Spleen (tissue), 7 donors: ENCODE measurements around the gene GON4L.

ENCODE experiments used
- POLR2A ChIP-seq, 3 donors: fragments of 450-650 bp; IDR thresholded peaks; one replicate each; pipeline ENCODE4 v1.5.1; 2017; ENCODE audit warnings: antibody characterized with exemption in 3 of 3, mild to moderate bottlenecking in 1 of 3
- TF ChIP-seq, protein P1 (sequence below), 11 experiments: fragments of 200-600 bp in 7 of 11; fragments of 450-650 bp in 4 of 11; sonication (generic) in 4 of 11; IDR thresholded peaks in 8 of 11; conservative IDR thresholded peaks in 3 of 11; 1 replicate in 7 of 11; 2 replicates in 4 of 11; pipeline versions ENCODE4 v1.4.0 to v1.8.0; 2016 to 2021; ENCODE audit warnings: antibody characterized with exemption in 11 of 11, inconsistent platforms in 4 of 11, mild to moderate bottlenecking in 1 of 11
- donor health status: DM: no; HTN: no; CAD: no; lungs with moderate emphysema.
- donor health status: DM: no; HTN: no; CAD: no.
- donor health status: DM: no; HTN: no; CAD: no.

DNA sequence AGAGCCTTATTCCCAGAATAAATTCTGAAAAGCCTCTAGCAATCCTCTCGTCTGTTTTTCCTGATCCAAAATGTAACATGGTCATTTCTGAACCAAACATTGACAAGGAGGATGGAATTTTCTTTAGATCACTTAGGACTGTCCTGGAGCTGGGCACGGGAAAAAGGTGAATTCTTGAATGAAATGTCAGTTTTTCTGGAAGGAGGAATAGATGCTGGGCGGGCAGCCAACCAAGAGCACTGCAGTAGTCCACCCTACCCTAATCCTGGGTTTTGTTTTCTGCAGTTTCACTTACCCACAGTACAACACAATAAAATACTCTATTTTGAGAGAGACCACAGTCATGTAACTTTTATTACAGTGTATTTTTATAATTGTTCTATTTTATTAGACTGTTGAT is 33.2 kb upstream of the GON4L start:
- TF ChIP-seq, protein P1, sequence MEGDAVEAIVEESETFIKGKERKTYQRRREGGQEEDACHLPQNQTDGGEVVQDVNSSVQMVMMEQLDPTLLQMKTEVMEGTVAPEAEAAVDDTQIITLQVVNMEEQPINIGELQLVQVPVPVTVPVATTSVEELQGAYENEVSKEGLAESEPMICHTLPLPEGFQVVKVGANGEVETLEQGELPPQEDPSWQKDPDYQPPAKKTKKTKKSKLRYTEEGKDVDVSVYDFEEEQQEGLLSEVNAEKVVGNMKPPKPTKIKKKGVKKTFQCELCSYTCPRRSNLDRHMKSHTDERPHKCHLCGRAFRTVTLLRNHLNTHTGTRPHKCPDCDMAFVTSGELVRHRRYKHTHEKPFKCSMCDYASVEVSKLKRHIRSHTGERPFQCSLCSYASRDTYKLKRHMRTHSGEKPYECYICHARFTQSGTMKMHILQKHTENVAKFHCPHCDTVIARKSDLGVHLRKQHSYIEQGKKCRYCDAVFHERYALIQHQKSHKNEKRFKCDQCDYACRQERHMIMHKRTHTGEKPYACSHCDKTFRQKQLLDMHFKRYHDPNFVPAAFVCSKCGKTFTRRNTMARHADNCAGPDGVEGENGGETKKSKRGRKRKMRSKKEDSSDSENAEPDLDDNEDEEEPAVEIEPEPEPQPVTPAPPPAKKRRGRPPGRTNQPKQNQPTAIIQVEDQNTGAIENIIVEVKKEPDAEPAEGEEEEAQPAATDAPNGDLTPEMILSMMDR (IDR thresholded peaks at IDR 0.05 in 8 of 11, conservative IDR thresholded peaks at IDR 0.05 in 3 of 11) = no peak
- TF ChIP-seq POLR2A (IDR thresholded peaks at IDR 0.05) = no peak
